Endodermal cell (in vitro differentiated cells): ENCODE data around the gene CRY1. TPM values are rescaled to one million over a fixed set of nuclear protein-coding genes. Genes with fewer than 3 reads are reported as not detected.

ENCODE experiments used
- DNase-seq: peaks from one replicate; pipeline ENCODE4 v3.0.0-alpha.2; 2017
- H3K27ac ChIP-seq: 2 replicates; pipeline ENCODE4 v1.5.1; 2013; ENCODE audit warnings: mild to moderate bottlenecking, low read depth, low read length, moderate library complexity
- H3K27me3 ChIP-seq: 2 replicates; pipeline ENCODE4 v1.6.1; 2013; ENCODE audit warnings: mild to moderate bottlenecking, low read length, moderate library complexity; ENCODE audit not compliant: insufficient read depth, control insufficient read depth, poor library complexity, severe bottlenecking
- H3K36me3 ChIP-seq: 2 replicates; pipeline ENCODE4 v1.7.0; 2013; ENCODE audit warnings: mild to moderate bottlenecking, low read length, moderate library complexity; ENCODE audit not compliant: control insufficient read depth, insufficient read depth
- H3K4me1 ChIP-seq: one replicate; pipeline ENCODE4 v1.7.0; 2013; ENCODE audit warnings: low read length; ENCODE audit not compliant: control insufficient read depth, insufficient read depth
- H3K4me3 ChIP-seq: 2 replicates; pipeline ENCODE4 v1.5.1; 2013; ENCODE audit warnings: mild to moderate bottlenecking, low read length, moderate library complexity
- H3K9ac ChIP-seq: 2 replicates; pipeline ENCODE4 v1.6.1; 2013; ENCODE audit warnings: mild to moderate bottlenecking, low read length, moderate library complexity; ENCODE audit not compliant: poor library complexity, severe bottlenecking; ENCODE audit errors: extremely low read depth
- H3K9me3 ChIP-seq: 2 replicates; pipeline ENCODE4 v1.6.1; 2013; ENCODE audit warnings: mild to moderate bottlenecking, low read length, moderate library complexity; ENCODE audit not compliant: control insufficient read depth
- H3K27ac Mint-ChIP-seq: 2 replicates; pipeline ENCODE4 v1.8.0; 2020; ENCODE audit warnings: mixed read lengths
- H3K27me3 Mint-ChIP-seq: 2 replicates; pipeline ENCODE4 v1.8.0; 2021; ENCODE audit warnings: mild to moderate bottlenecking, mixed read lengths; ENCODE audit not compliant: insufficient read depth
- H3K36me3 Mint-ChIP-seq: 2 replicates; pipeline ENCODE4 v1.8.0; 2020; ENCODE audit warnings: low read depth, mixed read lengths
- H3K4me1 Mint-ChIP-seq: 2 replicates; pipeline ENCODE4 v1.8.0; 2020; ENCODE audit warnings: mixed read lengths
- H3K4me3 Mint-ChIP-seq: 2 replicates; pipeline ENCODE4 v1.8.0; 2020; ENCODE audit warnings: mild to moderate bottlenecking, moderate library complexity, mixed read lengths
- H3K9me3 Mint-ChIP-seq: 2 replicates; pipeline ENCODE4 v1.8.0; 2020; ENCODE audit warnings: mild to moderate bottlenecking, mixed read lengths
- WGBS, 2 experiments: methylation state at CpG; one replicate each; pipeline versions ENCODE4 v1.1.5 to v1.1.7; 2013; ENCODE audit warnings: missing lambda C conversion rate in 2 of 2, mixed read lengths in 1 of 2; ENCODE audit not compliant: insufficient coverage in 1 of 2, insufficient read length in 1 of 2; 5-methylcytosine and 5-hydroxymethylcytosine counted together
- total RNA-seq, 2 donors: library from RNA; stranded (reverse); fragmentation: NEBNext Ultra II Directional in 1 of 2; extraction: Animal tissue kit (Norgen Biotek cat#: 25700) in 1 of 2; gene quantifications; 2 replicates in 1 of 2; 3 replicates in 1 of 2; pipeline ENCODE4 v1.2.1, GENCODE V29; 2021
- TF ChIP-seq, protein P1 (sequence below): fragments of 200-600 bp; sonication (generic); conservative IDR thresholded peaks from 2 replicates; pipeline ENCODE4 v1.5.0; 2021; ENCODE audit warnings: antibody characterized with exemption, mild to moderate bottlenecking

CRY1 gene
- total RNA-seq, 2 donors from 2014 or later: 29.9 to 33.4 TPM

GRCh38 chr12:107106241-107107025, 13.1 kb upstream of the CRY1 start:
- no peaks in the 10 kb centered on the region for H3K27me3 Mint-ChIP-seq
- Histone ChIP-seq H3K9me3 (no peaks in the 10 kb centered on the region), H3K36me3 (no peaks in the 10 kb centered on the region), H3K4me3 (no peak overlapping the region), H3K27ac (no peak overlapping the region), H3K4me1 (peaks cover 11% of the 10 kb centered on the region), H3K9ac (no peak overlapping the region), H3K27me3 (no peaks in the 10 kb centered on the region)
- 78 to 79% methylated on average over 3 to 5 of the region's 5 CpGs for WGBS, 2 experiments
- no peaks in the 10 kb centered on the region for H3K9me3 Mint-ChIP-seq
- H3K27ac Mint-ChIP-seq: no peak overlapping the region
- DNase-seq: no peak
- H3K36me3 Mint-ChIP-seq: no peaks in the 10 kb centered on the region
- H3K4me1 Mint-ChIP-seq: peaks cover 29% of the 10 kb centered on the region
- H3K4me3 Mint-ChIP-seq: no peak overlapping the region
- TF ChIP-seq, protein P1, sequence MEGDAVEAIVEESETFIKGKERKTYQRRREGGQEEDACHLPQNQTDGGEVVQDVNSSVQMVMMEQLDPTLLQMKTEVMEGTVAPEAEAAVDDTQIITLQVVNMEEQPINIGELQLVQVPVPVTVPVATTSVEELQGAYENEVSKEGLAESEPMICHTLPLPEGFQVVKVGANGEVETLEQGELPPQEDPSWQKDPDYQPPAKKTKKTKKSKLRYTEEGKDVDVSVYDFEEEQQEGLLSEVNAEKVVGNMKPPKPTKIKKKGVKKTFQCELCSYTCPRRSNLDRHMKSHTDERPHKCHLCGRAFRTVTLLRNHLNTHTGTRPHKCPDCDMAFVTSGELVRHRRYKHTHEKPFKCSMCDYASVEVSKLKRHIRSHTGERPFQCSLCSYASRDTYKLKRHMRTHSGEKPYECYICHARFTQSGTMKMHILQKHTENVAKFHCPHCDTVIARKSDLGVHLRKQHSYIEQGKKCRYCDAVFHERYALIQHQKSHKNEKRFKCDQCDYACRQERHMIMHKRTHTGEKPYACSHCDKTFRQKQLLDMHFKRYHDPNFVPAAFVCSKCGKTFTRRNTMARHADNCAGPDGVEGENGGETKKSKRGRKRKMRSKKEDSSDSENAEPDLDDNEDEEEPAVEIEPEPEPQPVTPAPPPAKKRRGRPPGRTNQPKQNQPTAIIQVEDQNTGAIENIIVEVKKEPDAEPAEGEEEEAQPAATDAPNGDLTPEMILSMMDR: no peak

DNA sequence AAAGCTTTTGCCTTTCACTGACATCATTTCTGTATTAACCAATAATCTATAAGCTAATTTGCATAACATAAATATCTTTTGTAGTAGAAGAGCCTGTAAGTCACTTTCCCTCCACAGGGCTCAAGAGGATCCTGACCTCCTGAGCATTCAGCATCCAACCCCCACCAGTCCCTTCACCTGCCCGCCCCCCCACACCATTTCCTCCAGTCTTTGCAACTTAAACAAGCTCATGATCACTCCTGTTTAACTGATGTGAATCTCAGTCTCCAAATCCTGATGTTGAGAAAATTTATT, 12.0 kb upstream of the CRY1 start:
- H3K9me3 Mint-ChIP-seq: no peaks in the 10 kb centered on the region
- Histone ChIP-seq H3K27ac (no peak overlapping the region), H3K9ac (no peak overlapping the region), H3K27me3 (no peaks in the 10 kb centered on the region), H3K4me1 (peaks cover 6% of the 10 kb centered on the region), H3K9me3 (no peaks in the 10 kb centered on the region), H3K4me3 (no peak overlapping the region), H3K36me3 (no peaks in the 10 kb centered on the region)
- no peak for DNase-seq
- TF ChIP-seq, protein P1: no peak
- whole genome bisulfite sequencing, 2 experiments: 80% methylated on average over 1 of the region's 1 CpG; no CpG with 5 or more reads in 1 of the 2 experiments
- H3K27ac Mint-ChIP-seq: no peak overlapping the region
- no peaks in the 10 kb centered on the region for H3K27me3 Mint-ChIP-seq
- H3K4me3 Mint-ChIP-seq: no peak overlapping the region
- peaks cover 26% of the 10 kb centered on the region for H3K4me1 Mint-ChIP-seq
- H3K36me3 Mint-ChIP-seq: no peaks in the 10 kb centered on the region

DNA sequence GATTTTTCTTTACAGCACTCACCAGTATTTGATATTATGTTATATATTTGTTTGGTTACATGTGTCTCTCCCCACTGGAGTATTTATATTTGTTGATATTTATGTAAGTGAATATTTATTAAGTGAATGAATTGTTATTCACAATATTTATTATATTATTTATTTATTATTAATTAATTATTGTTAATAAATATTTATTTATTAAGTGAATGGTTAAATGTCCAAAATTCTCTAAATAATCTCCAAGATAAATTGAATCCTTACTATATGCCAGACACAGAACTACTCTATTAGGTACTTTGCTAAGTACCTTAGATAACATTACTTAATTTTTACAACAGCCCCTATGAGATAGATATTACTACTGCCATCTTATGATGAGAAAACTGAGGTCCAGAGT, 10.2 kb upstream of the CRY1 start:
- no peak for DNase-seq
- Mint-ChIP-seq H3K27me3 (no peaks in the 10 kb centered on the region), H3K4me3 (no peak overlapping the region), H3K36me3 (no peaks in the 10 kb centered on the region), H3K27ac (no peak overlapping the region), H3K4me1 (peaks cover 22% of the 10 kb centered on the region), H3K9me3 (no peaks in the 10 kb centered on the region)
- H3K4me1 ChIP-seq: peaks cover 6% of the 10 kb centered on the region
- no peak overlapping the region for H3K27ac ChIP-seq
- H3K9ac ChIP-seq: no peak overlapping the region
- TF ChIP-seq, protein P1: no peak
- no peak overlapping the region for H3K4me3 ChIP-seq
- H3K27me3 ChIP-seq: no peaks in the 10 kb centered on the region
- no peaks in the 10 kb centered on the region for H3K36me3 ChIP-seq
- no peaks in the 10 kb centered on the region for H3K9me3 ChIP-seq
